CD4-positive, alpha-beta memory T cell (primary cell): Measurements from ENCODE around the gene ABCA10. TPM values are rescaled to one million over a fixed set of nuclear protein-coding genes. Genes with fewer than 3 reads are reported as not detected.
"Not testable (repeated sequence)": the region's sequence is repeated elsewhere in the genome, so short reads cannot be mapped to it uniquely, and the experiment has no call there.

ENCODE experiments used
- CTCF ChIA-PET: fragments of 350-600 bp; sonication (Branson Sonifier 250); formaldehyde crosslinking; loops from one replicate; lab custom pipeline; 2021; ENCODE audit warnings: inconsistent platforms; ENCODE audit not compliant: partially characterized antibody; lab: Charles Lee
- POLR2A ChIA-PET: fragments of 350-600 bp; sonication (Branson Sonifier 250); formaldehyde crosslinking; loops from one replicate; lab custom pipeline; 2021; ENCODE audit not compliant: partially characterized antibody; lab: Charles Lee
- DNase-seq, 5 donors: peaks; one replicate each; pipeline versions ENCODE4 v3.0.0 to v3.0.0-alpha.2; 2020 to 2022; ENCODE audit warnings: mixed read lengths in 1 of 5
- H3K27ac ChIP-seq: one replicate; pipeline ENCODE4 v1.7.0; 2013; ENCODE audit warnings: low read depth, low read length
- H3K27me3 ChIP-seq: 2 replicates; pipeline ENCODE4 v1.7.0; 2013; ENCODE audit warnings: mild to moderate bottlenecking, low read length, moderate library complexity; ENCODE audit not compliant: insufficient read depth
- H3K36me3 ChIP-seq: 2 replicates; pipeline ENCODE4 v1.7.0; 2013; ENCODE audit warnings: mild to moderate bottlenecking, low read length, moderate library complexity; ENCODE audit not compliant: insufficient read depth
- H3K4me1 ChIP-seq: 2 replicates; pipeline ENCODE4 v1.7.0; 2013; ENCODE audit warnings: mild to moderate bottlenecking, low read length, moderate library complexity; ENCODE audit not compliant: insufficient read depth
- H3K4me3 ChIP-seq, 2 donors: one replicate each; pipeline ENCODE4 v1.7.0; 2013; ENCODE audit warnings: low read length in 2 of 2, mild to moderate bottlenecking in 1 of 2
- H3K9me3 ChIP-seq, 2 donors: one replicate each; pipeline ENCODE4 v1.7.0; 2013; ENCODE audit warnings: low read length in 2 of 2, control low read depth in 1 of 2; ENCODE audit not compliant: control insufficient read depth in 1 of 2
- H3K27ac Mint-ChIP-seq, 7 donors: one replicate each; pipeline ENCODE4 v1.8.0; 2020 to 2021; ENCODE audit warnings: mixed read lengths in 7 of 7, mild to moderate bottlenecking in 6 of 7, inconsistent platforms in 3 of 7, moderate library complexity in 3 of 7
- H3K27me3 Mint-ChIP-seq, 2 donors: one replicate each; pipeline ENCODE4 v1.8.0; 2020 to 2021; ENCODE audit warnings: mixed read lengths in 2 of 2
- H3K36me3 Mint-ChIP-seq, 2 donors: one replicate each; pipeline ENCODE4 v1.8.0; 2020 to 2021; ENCODE audit warnings: mixed read lengths in 2 of 2, inconsistent platforms in 1 of 2, mild to moderate bottlenecking in 1 of 2
- H3K4me1 Mint-ChIP-seq, 4 donors: one replicate each; pipeline ENCODE4 v1.8.0; 2020 to 2021; ENCODE audit warnings: mixed read lengths in 4 of 4, mild to moderate bottlenecking in 1 of 4
- H3K4me3 Mint-ChIP-seq, 8 donors: one replicate each; pipeline ENCODE4 v1.8.0; 2020 to 2021; ENCODE audit warnings: mixed read lengths in 8 of 8, mild to moderate bottlenecking in 7 of 8, moderate library complexity in 6 of 8, inconsistent platforms in 3 of 8
- H3K9me3 Mint-ChIP-seq, 8 donors: one replicate each; pipeline ENCODE4 v1.8.0; 2020 to 2021; ENCODE audit warnings: mixed read lengths in 8 of 8, mild to moderate bottlenecking in 5 of 8, inconsistent platforms in 3 of 8, moderate library complexity in 1 of 8
- intact Hi-C: fragments of 100-400 bp; cut with micrococcal nuclease; formaldehyde crosslinking; loops from one replicate; pipeline ENCODE4 v1.15.1; 2023
- polyA plus RNA-seq, 2 donors: library from polyadenylated mRNA; unstranded; fragments of 300-500 nt; fragmentation: Illumina TruSeq; gene quantifications; one replicate each; pipeline ENCODE4 v1.2.3, GENCODE V29; 2021
- total RNA-seq, 2 experiments: library from RNA; stranded (reverse); gene quantifications; one replicate each; pipeline ENCODE4 v1.2.3, GENCODE V29; 2021

The ABCA10 gene
- total and polyA plus RNA-seq, 4 experiments from 2014 or later: 2.1 to 4.6 TPM; not detected in 2

DNA sequence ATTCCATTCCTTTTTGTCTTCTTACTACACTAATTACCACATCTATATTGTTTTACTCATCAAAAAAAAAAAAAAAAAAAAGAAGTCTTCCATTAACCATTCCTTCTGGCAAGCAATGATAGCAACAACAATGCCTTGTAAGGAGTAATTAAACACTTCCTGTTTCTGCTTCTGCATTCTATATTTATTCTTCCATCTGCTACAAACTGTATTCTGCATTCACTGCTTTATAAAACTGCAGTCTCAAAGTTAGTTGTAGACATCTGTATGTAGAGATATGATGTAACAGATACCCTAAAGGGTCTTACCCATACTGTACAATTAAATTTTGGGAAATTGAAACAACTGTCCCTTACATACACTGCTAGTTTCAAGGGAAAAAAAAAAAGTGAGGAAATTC, 58.2 kb downstream of the ABCA10 start:
- Histone ChIP-seq H3K4me3 (no peak overlapping the region), H3K27ac (no peak overlapping the region), H3K36me3 (no peaks in the 10 kb centered on the region), H3K4me1 (no peaks in the 10 kb centered on the region), H3K27me3 (no peaks in the 10 kb centered on the region), H3K9me3 (no peaks in the 10 kb centered on the region)
- no peaks in the 10 kb centered on the region for H3K4me1 Mint-ChIP-seq
- no peak overlapping the region for H3K27ac Mint-ChIP-seq
- H3K27me3 Mint-ChIP-seq: no peaks in the 10 kb centered on the region
- POLR2A ChIA-PET: no interaction called here
- DNase-seq: no peak
- no peak overlapping the region for H3K4me3 Mint-ChIP-seq
- CTCF ChIA-PET: no interaction called here
- H3K36me3 Mint-ChIP-seq: peaks cover 1 to 16% of the 10 kb centered on the region in 2 donors
- intact Hi-C loops: no loop called here
- peaks cover 0 to 5% (median 0%) of the 10 kb centered on the region in 8 donors for H3K9me3 Mint-ChIP-seq

DNA sequence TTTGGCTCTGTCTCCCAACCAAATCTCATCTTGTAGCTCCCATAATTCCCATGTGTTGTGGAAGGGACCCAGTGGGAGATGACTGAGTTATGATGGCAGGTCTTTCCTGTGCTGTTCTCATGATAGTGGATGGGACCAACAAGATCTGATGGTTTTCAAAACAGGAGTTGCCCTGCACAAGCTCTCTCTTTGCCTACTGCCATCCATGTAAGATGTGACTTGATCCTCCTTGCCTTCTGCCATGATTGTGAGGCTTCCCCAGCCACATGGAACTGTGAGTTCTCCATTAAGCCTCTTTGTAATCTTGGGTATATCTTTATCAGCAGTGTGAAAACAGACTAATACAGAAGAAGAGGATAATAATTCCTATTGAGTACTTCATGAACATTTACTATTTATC, 60.0 kb downstream of the ABCA10 start:
- H3K9me3 Mint-ChIP-seq, POLR2A ChIA-PET, H3K4me1 Mint-ChIP-seq, H3K27ac Mint-ChIP-seq, intact Hi-C loops, H3K4me3 Mint-ChIP-seq, H3K27me3 ChIP-seq, H3K36me3 ChIP-seq, H3K9me3 ChIP-seq, H3K4me1 ChIP-seq, CTCF ChIA-PET, H3K27ac ChIP-seq, H3K4me3 ChIP-seq, H3K27me3 Mint-ChIP-seq, DNase-seq: not testable (repeated sequence)
- peaks cover 1 to 16% of the 10 kb centered on the region in 2 donors for H3K36me3 Mint-ChIP-seq

DNA sequence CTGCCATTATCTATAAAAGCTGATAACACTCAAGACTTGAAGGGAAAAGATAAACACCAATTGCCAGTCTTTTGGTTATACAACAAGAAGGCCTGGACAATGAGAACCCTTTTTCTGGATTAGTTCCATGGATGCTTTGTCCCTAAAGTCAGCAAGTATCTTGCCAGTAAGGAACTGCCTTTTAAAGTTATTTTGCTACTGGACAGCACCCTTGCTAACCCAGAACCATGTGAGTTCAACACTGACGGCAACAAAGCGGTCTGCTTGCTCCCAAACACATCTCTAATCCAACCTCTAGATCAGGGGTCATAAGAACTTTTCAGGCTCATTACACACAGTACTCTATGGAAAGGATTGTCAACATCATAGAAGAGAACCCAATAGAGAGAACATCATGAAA, 61.7 kb downstream of the ABCA10 start:
- no peak overlapping the region for H3K4me3 Mint-ChIP-seq
- peaks cover 0 to 5% (median 0%) of the 10 kb centered on the region in 8 donors for H3K9me3 Mint-ChIP-seq
- H3K27me3 Mint-ChIP-seq: no peaks in the 10 kb centered on the region
- no peaks in the 10 kb centered on the region for H3K4me1 ChIP-seq
- H3K27ac ChIP-seq: no peak overlapping the region
- no peaks in the 10 kb centered on the region for H3K4me1 Mint-ChIP-seq
- DNase-seq: no peak
- POLR2A ChIA-PET: no interaction called here
- no peaks in the 10 kb centered on the region for H3K27me3 ChIP-seq
- intact Hi-C loops: no loop called here
- H3K4me3 ChIP-seq: no peak overlapping the region
- CTCF ChIA-PET: no interaction called here
- H3K9me3 ChIP-seq: no peaks in the 10 kb centered on the region
- H3K36me3 ChIP-seq: no peaks in the 10 kb centered on the region
- H3K27ac Mint-ChIP-seq: no peak overlapping the region
- peaks cover 0 to 16% of the 10 kb centered on the region in 2 donors for H3K36me3 Mint-ChIP-seq

DNA sequence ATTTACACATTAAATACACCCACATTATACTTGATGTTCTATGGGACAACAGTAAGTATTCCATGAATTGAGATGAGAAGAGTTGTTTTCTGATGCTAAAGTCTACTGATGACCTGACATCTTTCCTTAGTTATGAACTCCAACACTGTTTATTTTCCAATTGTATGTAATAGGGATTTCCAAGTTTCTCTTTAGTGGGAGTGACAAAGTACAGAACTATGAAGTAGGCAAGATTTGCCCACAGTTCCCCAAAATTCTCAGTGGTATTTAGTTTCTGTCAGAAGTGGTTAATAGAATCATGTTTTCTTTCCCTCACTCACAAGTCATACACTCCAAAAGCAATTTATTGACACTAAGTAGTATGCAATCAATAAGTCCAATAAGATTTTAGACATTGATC, 64.4 kb downstream of the ABCA10 start:
- no peak overlapping the region for H3K27ac Mint-ChIP-seq
- peaks cover 0 to 13% of the 10 kb centered on the region in 2 donors for H3K36me3 Mint-ChIP-seq
- Histone ChIP-seq H3K27ac (no peak overlapping the region), H3K4me3 (no peak overlapping the region), H3K9me3 (no peaks in the 10 kb centered on the region), H3K36me3 (no peaks in the 10 kb centered on the region), H3K27me3 (no peaks in the 10 kb centered on the region), H3K4me1 (no peaks in the 10 kb centered on the region)
- H3K9me3 Mint-ChIP-seq: peaks cover 0 to 5% (median 0%) of the 10 kb centered on the region in 8 donors
- ChIA-PET POLR2A (no interaction called here), CTCF (no interaction called here)
- H3K27me3 Mint-ChIP-seq: no peaks in the 10 kb centered on the region
- no peak overlapping the region for H3K4me3 Mint-ChIP-seq
- no peaks in the 10 kb centered on the region for H3K4me1 Mint-ChIP-seq
- intact Hi-C loops: no loop called here
- DNase-seq: no peak

- H3K9me3 Mint-ChIP-seq: no peaks in the 10 kb centered on the region
- H3K27me3 Mint-ChIP-seq: no peaks in the 10 kb centered on the region
- no peaks in the 10 kb centered on the region for H3K4me1 Mint-ChIP-seq
- no peak for DNase-seq
- Histone ChIP-seq H3K27ac (no peak overlapping the region), H3K27me3 (no peaks in the 10 kb centered on the region), H3K4me1 (no peaks in the 10 kb centered on the region), H3K9me3 (no peaks in the 10 kb centered on the region), H3K36me3 (no peaks in the 10 kb centered on the region), H3K4me3 (no peak overlapping the region)
- intact Hi-C loops: no loop called here
- no peak overlapping the region for H3K4me3 Mint-ChIP-seq
- ChIA-PET CTCF (no interaction called here), POLR2A (no interaction called here)
- H3K36me3 Mint-ChIP-seq: peaks cover 0 to 6% of the 10 kb centered on the region in 2 donors
- no peak overlapping the region for H3K27ac Mint-ChIP-seq
Measured at GRCh38 chr17:69159418-69159817, 69.2 kb downstream of the ABCA10 start.

GRCh38 chr17:69154267-69154666, 74.4 kb downstream of the ABCA10 start:
- no peak overlapping the region for H3K4me3 Mint-ChIP-seq
- Histone ChIP-seq H3K27me3 (no peaks in the 10 kb centered on the region), H3K27ac (no peak overlapping the region), H3K9me3 (no peaks in the 10 kb centered on the region), H3K4me3 (no peak overlapping the region), H3K36me3 (no peaks in the 10 kb centered on the region), H3K4me1 (no peaks in the 10 kb centered on the region)
- ChIA-PET POLR2A (no interaction called here), CTCF (no interaction called here)
- DNase-seq: no peak
- H3K4me1 Mint-ChIP-seq: no peaks in the 10 kb centered on the region
- H3K27ac Mint-ChIP-seq: no peak overlapping the region
- intact Hi-C loops: no loop called here
- no peaks in the 10 kb centered on the region for H3K27me3 Mint-ChIP-seq
- peaks cover 12 to 33% of the 10 kb centered on the region in 2 donors for H3K36me3 Mint-ChIP-seq
- H3K9me3 Mint-ChIP-seq: peaks cover 0 to 3% (median 0%) of the 10 kb centered on the region in 8 donors

DNA sequence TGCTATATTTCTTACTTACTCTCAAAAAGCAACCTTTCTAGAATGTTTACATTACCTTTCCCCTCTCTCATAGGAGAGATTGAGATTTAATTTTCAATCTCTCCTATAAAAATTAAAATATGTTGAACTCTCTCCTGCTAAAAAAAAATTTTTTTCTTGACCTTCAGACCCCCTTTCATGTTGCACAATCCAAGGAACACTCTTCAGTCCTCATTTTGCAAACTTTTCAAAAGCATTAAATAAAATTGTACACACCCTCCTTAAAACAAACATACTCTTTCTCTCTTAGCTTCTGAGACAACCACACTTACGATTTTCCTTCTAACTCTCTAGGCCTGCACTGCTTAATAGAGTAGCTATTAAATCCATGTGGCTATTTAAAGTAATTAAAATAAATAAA, 78.3 kb downstream of the ABCA10 start:
- Histone ChIP-seq H3K27me3 (no peaks in the 10 kb centered on the region), H3K9me3 (no peaks in the 10 kb centered on the region), H3K36me3 (no peaks in the 10 kb centered on the region), H3K27ac (no peak overlapping the region), H3K4me3 (no peak overlapping the region), H3K4me1 (no peaks in the 10 kb centered on the region)
- no peak for DNase-seq
- ChIA-PET CTCF (no interaction called here), POLR2A (interaction anchor here (0.6 kb wide), 1 partner anchor 91 kb away, joined by 3 read pairs; no protein-coding TSS in a partner anchor)
- intact Hi-C loops: no loop called here
- Mint-ChIP-seq H3K27me3 (no peaks in the 10 kb centered on the region), H3K4me1 (no peaks in the 10 kb centered on the region), H3K9me3 (peaks cover 0 to 3% (median 0%) of the 10 kb centered on the region in 8 donors), H3K36me3 (peaks cover 12 to 29% of the 10 kb centered on the region in 2 donors), H3K27ac (no peak overlapping the region), H3K4me3 (no peak overlapping the region)

DNA sequence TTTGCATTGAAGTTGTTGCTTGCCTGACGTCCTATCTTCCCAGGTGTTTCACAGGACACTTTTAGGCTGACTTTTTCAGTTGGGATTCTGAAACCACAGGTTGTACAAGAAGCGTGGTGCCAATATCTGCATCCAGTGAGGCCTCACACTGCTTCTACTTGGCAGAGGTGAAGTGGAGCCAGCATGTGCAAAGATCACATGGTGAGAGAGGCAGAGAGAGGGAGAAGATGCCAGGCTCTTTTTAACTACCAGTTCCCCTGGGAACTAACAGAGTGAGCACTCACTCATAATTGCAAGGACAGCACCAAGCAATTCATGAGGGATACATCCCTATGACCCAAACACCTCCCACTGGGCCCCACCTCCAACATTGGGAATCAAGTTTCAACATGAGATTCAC, 81.2 kb downstream of the ABCA10 start:
- H3K4me1 Mint-ChIP-seq: no peaks in the 10 kb centered on the region
- DNase-seq: no peak
- no peaks in the 10 kb centered on the region for H3K9me3 ChIP-seq
- no peak overlapping the region for H3K27ac ChIP-seq
- no peaks in the 10 kb centered on the region for H3K27me3 ChIP-seq
- peaks cover 2 to 4% of the 10 kb centered on the region in 2 donors for H3K27me3 Mint-ChIP-seq
- peaks cover 0 to 3% (median 0%) of the 10 kb centered on the region in 8 donors for H3K9me3 Mint-ChIP-seq
- ChIA-PET CTCF (no interaction called here), POLR2A (no interaction called here)
- H3K4me1 ChIP-seq: no peaks in the 10 kb centered on the region
- no peaks in the 10 kb centered on the region for H3K36me3 ChIP-seq
- intact Hi-C loops: no loop called here
- H3K4me3 Mint-ChIP-seq: no peak overlapping the region
- no peak overlapping the region for H3K27ac Mint-ChIP-seq
- H3K4me3 ChIP-seq: no peak overlapping the region
- peaks cover 9 to 20% of the 10 kb centered on the region in 2 donors for H3K36me3 Mint-ChIP-seq
